ENCODE data around the gene GRID1.

GRID1 gene

GRCh38 chr10:85993140-85993539 is 373.5 kb downstream of the GRID1 start:
- DNase-seq, result no peak
- H3K9ac ChIP-seq (ENCODE audit: low read length), result no peak overlapping the region
- no peaks in the 10 kb centered on the region for H3K27me3 ChIP-seq (replicated peaks; ENCODE audit: insufficient read depth, low read length)
- no peaks in the 10 kb centered on the region for H3K9me2 ChIP-seq (replicated peaks; ENCODE audit: insufficient read depth, low read length)
- H3K9me3 ChIP-seq (replicated peaks; ENCODE audit: insufficient read depth, low read length), result no peaks in the 10 kb centered on the region
- no peaks in the 10 kb centered on the region for H3K79me2 ChIP-seq (ENCODE audit: low read length)
- H3K4me1 ChIP-seq (ENCODE audit: low read length), result no peaks in the 10 kb centered on the region
- H4K20me1 ChIP-seq (ENCODE audit: insufficient read depth, low read length), result no peaks in the 10 kb centered on the region
- TF ChIP-seq CTCF (IDR thresholded peaks at IDR 0.05; ENCODE audit: low read length) (no peak), EZH2 (optimal IDR thresholded peaks at IDR 0.05; ENCODE audit: low read depth, low read length) (no peak)
- no peak overlapping the region for H3K27ac ChIP-seq (ENCODE audit: low read length)
- H3F3A ChIP-seq (ENCODE audit: insufficient read depth, low read length), result no peaks in the 10 kb centered on the region
- no peak overlapping the region for H3K4me3 ChIP-seq (ENCODE audit: low read length)
- no peaks in the 10 kb centered on the region for H3K36me3 ChIP-seq (replicated peaks; ENCODE audit: insufficient read depth, low read length)
- no peak overlapping the region for H2AFZ ChIP-seq (ENCODE audit: low read length)
- H3K4me2 ChIP-seq (ENCODE audit: low read depth, low read length), result no peak overlapping the region

- no peaks in the 10 kb centered on the region for H3K9me2 ChIP-seq (replicated peaks; ENCODE audit: insufficient read depth, low read length)
- H3K27ac ChIP-seq (ENCODE audit: low read length), result no peak overlapping the region
- no peak overlapping the region for H3K4me2 ChIP-seq (ENCODE audit: low read depth, low read length)
- no peak overlapping the region for H3K9ac ChIP-seq (ENCODE audit: low read length)
- H3K27me3 ChIP-seq (replicated peaks; ENCODE audit: insufficient read depth, low read length), result no peaks in the 10 kb centered on the region
- no peaks in the 10 kb centered on the region for H3F3A ChIP-seq (ENCODE audit: insufficient read depth, low read length)
- no peaks in the 10 kb centered on the region for H3K9me3 ChIP-seq (replicated peaks; ENCODE audit: insufficient read depth, low read length)
- no peak for DNase-seq
- H4K20me1 ChIP-seq (ENCODE audit: insufficient read depth, low read length), result no peaks in the 10 kb centered on the region
- no peaks in the 10 kb centered on the region for H3K36me3 ChIP-seq (replicated peaks; ENCODE audit: insufficient read depth, low read length)
- no peaks in the 10 kb centered on the region for H3K79me2 ChIP-seq (ENCODE audit: low read length)
- no peak overlapping the region for H2AFZ ChIP-seq (ENCODE audit: low read length)
- no peaks in the 10 kb centered on the region for H3K4me1 ChIP-seq (ENCODE audit: low read length)
- H3K4me3 ChIP-seq (ENCODE audit: low read length), result no peak overlapping the region
- TF ChIP-seq CTCF (IDR thresholded peaks at IDR 0.05; ENCODE audit: low read length) (no peak), EZH2 (optimal IDR thresholded peaks at IDR 0.05; ENCODE audit: low read depth, low read length) (no peak), EZH2phosphoT487 (IDR thresholded peaks at IDR 0.05; ENCODE audit: low read length) (no peak)
These were observed 374.3 kb downstream of the GRID1 start for GRCh38 chr10:85992324-85992723.

- Histone ChIP-seq H3F3A (ENCODE audit: insufficient read depth, low read length) (no peaks in the 10 kb centered on the region), H3K36me3 (replicated peaks; ENCODE audit: insufficient read depth, low read length) (no peaks in the 10 kb centered on the region), H3K79me2 (ENCODE audit: low read length) (no peaks in the 10 kb centered on the region), H2AFZ (ENCODE audit: low read length) (no peak overlapping the region), H3K9me2 (replicated peaks; ENCODE audit: insufficient read depth, low read length) (no peaks in the 10 kb centered on the region), H3K4me1 (ENCODE audit: low read length) (no peaks in the 10 kb centered on the region), H3K9ac (ENCODE audit: low read length) (no peak overlapping the region), H3K4me2 (ENCODE audit: low read depth, low read length) (no peak overlapping the region), H3K9me3 (replicated peaks; ENCODE audit: insufficient read depth, low read length) (no peaks in the 10 kb centered on the region), H3K27ac (ENCODE audit: low read length) (no peak overlapping the region), H3K27me3 (replicated peaks; ENCODE audit: insufficient read depth, low read length) (no peaks in the 10 kb centered on the region), H4K20me1 (ENCODE audit: insufficient read depth, low read length) (no peaks in the 10 kb centered on the region), H3K4me3 (ENCODE audit: low read length) (no peak overlapping the region)
- no peak for DNase-seq
- TF ChIP-seq CTCF (IDR thresholded peaks at IDR 0.05; ENCODE audit: low read length), result no peak
- no peak for TF ChIP-seq EZH2 (optimal IDR thresholded peaks at IDR 0.05; ENCODE audit: low read depth, low read length)
- no peak for TF ChIP-seq EZH2phosphoT487 (IDR thresholded peaks at IDR 0.05; ENCODE audit: low read length)
These were observed 379.8 kb downstream of the GRID1 start for GRCh38 chr10:85986777-85987176.
